Stimulated activated CD4-positive, alpha-beta T cell treated with anti-CD3 and anti-CD28 coated beads, Interleukin-4, amount 100 ng/mL, for 4 hours (primary cell): ENCODE results near the gene SMIM24.
"Not testable (repeated sequence)": the region's sequence is repeated elsewhere in the genome, so short reads cannot be mapped to it uniquely, and the experiment has no call there.

Source experiments
- DNase-seq, 2 experiments: peaks; one replicate each; pipeline ENCODE4 v3.0.0-alpha.2; 2020

SMIM24 gene

GRCh38 chr19:3480383-3481091 is at the start of gene SMIM24:
Gene SMIM24 (minus strand): TSS chr19:3480525. CDS start chr19:3480463, 62 bp downstream.
- no peak for DNase-seq

- not testable (repeated sequence) for DNase-seq
These were observed 49.0 kb upstream of the SMIM24 start for GRCh38 chr19:3529299-3529698.

- no peak for DNase-seq
These were observed 48.4 kb upstream of the SMIM24 start for GRCh38 chr19:3528539-3529211.

- DNase-seq, result no peak
These were observed 47.8 kb upstream of the SMIM24 start for GRCh38 chr19:3528080-3528479.

- no peak for DNase-seq
These were observed 47.0 kb upstream of the SMIM24 start for GRCh38 chr19:3527238-3527910.

GRCh38 chr19:3526507-3527237 is 46.3 kb upstream of the SMIM24 start:
- no peak for DNase-seq

- no peak for DNase-seq
These were observed 44.7 kb upstream of the SMIM24 start for GRCh38 chr19:3524904-3525451.

- no peak for DNase-seq
These were observed 43.9 kb upstream of the SMIM24 start for GRCh38 chr19:3524078-3524842.

- DNase-seq, result no peak
These were observed 43.2 kb upstream of the SMIM24 start for GRCh38 chr19:3523361-3524077.

- DNase-seq, result no peak
These were observed 42.4 kb upstream of the SMIM24 start for GRCh38 chr19:3522421-3523360.

GRCh38 chr19:3521104-3521445 is 40.8 kb upstream of the SMIM24 start:
- no peak for DNase-seq

- DNase-seq, result no peak
These were observed 40.1 kb upstream of the SMIM24 start for GRCh38 chr19:3520166-3521103.

GRCh38 chr19:3519126-3519525 is 38.8 kb upstream of the SMIM24 start:
- no peak for DNase-seq

- DNase-seq, result no peak
These were observed 38.3 kb upstream of the SMIM24 start for GRCh38 chr19:3518659-3519058.

- no peak for DNase-seq
These were observed 37.9 kb upstream of the SMIM24 start for GRCh38 chr19:3518255-3518654.

GRCh38 chr19:3517638-3518037 is 37.3 kb upstream of the SMIM24 start:
- no peak for DNase-seq

- DNase-seq, result no peak
These were observed 36.4 kb upstream of the SMIM24 start for GRCh38 chr19:3516675-3517207.

GRCh38 chr19:3515891-3516422 is 35.6 kb upstream of the SMIM24 start:
- DNase-seq, result no peak

- DNase-seq, result no peak
These were observed 34.6 kb upstream of the SMIM24 start for GRCh38 chr19:3514930-3515329.
